Neuron (in vitro differentiated cells): Measurements from ENCODE around the gene FAM3A.

Source experiments
- H2AFZ ChIP-seq: one replicate; pipeline ENCODE4 v1.6.1; 2013; ENCODE audit warnings: low read depth, mild to moderate bottlenecking, inconsistent platforms, low read length, moderate library complexity
- H3K27me3 ChIP-seq: one replicate; pipeline ENCODE4 v1.6.1; 2013; ENCODE audit warnings: low read length; ENCODE audit not compliant: insufficient read depth
- H3K36me3 ChIP-seq: one replicate; pipeline ENCODE4 v1.6.1; 2013; ENCODE audit warnings: low read length; ENCODE audit not compliant: insufficient read depth
- H3K4me1 ChIP-seq: one replicate; pipeline ENCODE4 v1.6.1; 2013; ENCODE audit warnings: low read length; ENCODE audit not compliant: insufficient read depth
- H3K4me3 ChIP-seq: 2 replicates; pipeline ENCODE4 v1.5.1; 2013; ENCODE audit warnings: mild to moderate bottlenecking, low read length, moderate library complexity
- H3K9me3 ChIP-seq: one replicate; pipeline ENCODE4 v1.6.1; 2013; ENCODE audit warnings: low read length

Gene FAM3A

DNA sequence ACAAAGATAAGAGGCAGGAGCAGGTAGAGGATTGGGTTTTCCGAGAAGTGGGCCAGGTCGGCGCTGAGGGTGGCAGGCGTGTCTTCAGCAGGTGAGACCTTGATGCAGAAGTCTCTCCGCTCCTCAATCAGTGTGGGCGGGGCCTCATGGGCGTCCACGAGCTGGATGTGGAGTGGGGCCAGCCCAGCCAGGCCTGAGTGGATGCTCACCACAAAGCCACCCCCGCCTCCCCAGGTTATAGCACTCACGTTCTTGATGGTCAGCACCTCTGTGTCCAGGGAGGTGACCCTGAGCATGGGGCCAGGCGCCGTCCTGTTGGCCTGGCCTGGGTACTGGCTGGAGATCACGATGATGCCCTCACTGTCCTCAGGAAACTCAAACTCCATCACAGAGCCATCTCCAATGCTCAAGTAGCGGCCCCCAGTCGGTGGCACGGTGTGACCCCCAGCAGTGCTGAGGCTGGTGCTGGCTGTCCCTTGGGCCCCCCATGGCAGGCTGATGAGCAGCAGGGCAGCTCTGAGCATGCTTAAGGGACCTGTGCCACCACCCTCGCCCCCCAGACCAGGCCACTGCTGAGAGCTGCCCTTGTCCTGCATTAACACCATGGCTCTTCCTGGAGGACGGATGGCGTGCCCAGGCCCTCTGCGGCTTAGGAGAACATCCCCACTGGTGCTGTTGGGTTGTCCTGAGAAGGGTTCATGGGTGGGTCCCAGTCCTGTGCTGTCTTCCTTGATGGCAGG, 27.5 kb downstream of the FAM3A start:
- no peak overlapping the region for H2AFZ ChIP-seq
- no peak overlapping the region for H3K4me3 ChIP-seq
- H3K36me3 ChIP-seq, result no peaks in the 10 kb centered on the region
- peaks cover 2% of the 10 kb centered on the region for H3K27me3 ChIP-seq
- no peaks in the 10 kb centered on the region for H3K9me3 ChIP-seq
- peaks cover 5% of the 10 kb centered on the region for H3K4me1 ChIP-seq

DNA sequence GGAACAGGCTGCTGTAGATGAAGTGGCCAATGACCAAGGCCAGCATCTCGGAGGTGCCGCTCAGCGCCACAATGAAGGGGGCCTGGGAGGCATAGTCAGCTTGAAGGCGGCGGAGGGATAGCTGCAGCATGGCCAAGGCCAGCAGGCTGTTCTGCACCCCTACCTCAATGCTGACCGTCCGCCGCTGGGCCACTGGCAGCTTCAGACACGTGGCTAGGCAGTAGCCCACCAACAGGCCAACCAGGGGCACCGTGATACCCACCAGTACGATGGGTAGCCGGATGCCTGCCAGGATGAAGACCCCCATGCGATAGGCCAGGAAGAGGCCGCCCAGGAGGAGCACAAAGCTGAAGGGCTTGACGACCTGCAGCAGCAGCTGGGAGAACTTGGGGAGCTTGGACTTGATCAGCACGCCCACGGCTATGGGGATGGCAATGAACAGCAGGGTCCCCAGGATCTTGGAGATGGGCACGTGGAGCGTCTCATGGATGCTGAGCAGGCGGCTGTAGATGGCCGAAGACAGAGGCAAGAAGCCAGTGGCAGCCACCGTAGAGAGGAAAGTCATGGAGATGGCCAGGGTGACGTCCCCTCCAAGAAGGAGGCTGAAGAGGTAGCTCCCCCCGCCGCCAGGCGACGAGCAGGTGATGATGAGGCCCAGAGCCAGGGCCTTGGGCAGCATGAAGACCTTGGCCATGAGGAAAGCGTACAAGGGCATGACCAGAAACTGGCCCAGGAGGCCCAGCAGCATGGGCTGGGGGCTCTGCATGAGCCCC, 28.3 kb downstream of the FAM3A start:
- Histone ChIP-seq H3K27me3 (no peaks in the 10 kb centered on the region), H2AFZ (no peak overlapping the region), H3K9me3 (no peaks in the 10 kb centered on the region), H3K4me1 (peaks cover 5% of the 10 kb centered on the region), H3K36me3 (no peaks in the 10 kb centered on the region), H3K4me3 (no peak overlapping the region)

DNA sequence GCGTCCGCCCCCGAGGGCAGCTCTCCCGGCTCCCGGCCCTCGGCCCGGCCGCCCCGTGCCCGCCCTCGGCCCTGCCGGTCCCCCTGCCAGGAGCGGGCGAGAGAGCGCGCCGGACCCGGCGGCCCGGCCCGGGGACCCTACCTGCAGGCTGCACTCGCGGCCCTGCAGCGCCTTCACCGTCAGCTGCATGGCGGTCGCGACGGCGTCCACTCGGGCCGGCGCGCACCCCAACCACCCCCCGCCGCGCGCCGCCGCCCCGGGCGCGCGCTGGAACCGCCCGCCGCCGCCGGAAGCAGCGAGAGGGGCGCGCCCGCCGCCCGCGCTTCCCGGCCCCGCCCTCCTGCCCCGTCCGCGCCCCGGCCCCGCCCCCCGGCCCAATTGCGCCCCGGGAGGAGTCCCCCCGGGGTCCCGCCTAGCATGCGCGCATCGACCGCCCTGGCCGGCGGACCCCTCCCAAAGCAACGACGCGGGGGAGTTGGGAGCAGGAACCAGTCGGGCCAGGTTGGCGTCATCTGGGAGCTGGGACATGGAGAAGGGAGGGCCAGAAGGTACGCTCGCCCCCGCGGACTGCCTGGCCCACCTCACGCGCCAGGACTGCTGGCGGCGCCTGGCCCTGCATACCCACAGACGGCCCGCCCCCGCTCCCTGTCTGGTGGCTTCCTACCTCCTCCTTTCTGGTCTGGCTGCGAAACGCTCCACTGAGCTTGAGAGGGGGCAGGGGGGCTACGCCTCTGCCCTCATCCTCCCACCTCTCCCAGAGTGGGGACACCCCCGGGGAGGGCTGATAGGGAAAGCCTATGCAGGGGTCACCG, 29.4 kb downstream of the FAM3A start, which contains the start of gene UBL4A:
TSS of gene UBL4A (minus strand) at position 220 of the 812 bp plus-strand sequence. CDS start at position 189, 31 bp downstream.
- H3K36me3 ChIP-seq, result no peaks in the 10 kb centered on the region
- no peaks in the 10 kb centered on the region for H3K27me3 ChIP-seq
- H3K4me3 ChIP-seq, result no peak within 1 kb of the TSS
- no peaks in the 10 kb centered on the region for H3K9me3 ChIP-seq
- H2AFZ ChIP-seq, result no peak within 1 kb of the TSS
- H3K4me1 ChIP-seq, result peaks cover 5% of the 10 kb centered on the region

DNA sequence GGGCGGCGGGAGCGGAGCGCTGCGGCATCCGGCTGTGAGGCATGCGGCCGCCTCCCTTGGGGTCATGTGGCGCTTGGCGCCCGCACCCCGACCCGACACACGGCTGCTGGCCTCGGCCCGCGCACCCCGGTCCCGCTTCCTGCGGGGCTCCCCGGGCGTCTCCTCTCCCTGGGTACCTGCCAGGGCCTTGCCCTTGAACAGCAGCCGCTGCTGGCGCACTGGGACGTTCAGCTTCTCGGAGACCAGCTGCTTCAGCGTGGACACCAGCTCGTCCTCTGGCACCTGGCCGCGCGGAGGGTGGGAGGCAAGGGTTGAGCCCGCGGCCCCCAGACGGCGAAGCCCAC, 30.0 kb downstream of the FAM3A start:
- H3K36me3 ChIP-seq, result no peaks in the 10 kb centered on the region
- H3K4me1 ChIP-seq, result peaks cover 5% of the 10 kb centered on the region
- no peak overlapping the region for H3K4me3 ChIP-seq
- no peak overlapping the region for H2AFZ ChIP-seq
- H3K27me3 ChIP-seq, result no peaks in the 10 kb centered on the region
- no peaks in the 10 kb centered on the region for H3K9me3 ChIP-seq

DNA sequence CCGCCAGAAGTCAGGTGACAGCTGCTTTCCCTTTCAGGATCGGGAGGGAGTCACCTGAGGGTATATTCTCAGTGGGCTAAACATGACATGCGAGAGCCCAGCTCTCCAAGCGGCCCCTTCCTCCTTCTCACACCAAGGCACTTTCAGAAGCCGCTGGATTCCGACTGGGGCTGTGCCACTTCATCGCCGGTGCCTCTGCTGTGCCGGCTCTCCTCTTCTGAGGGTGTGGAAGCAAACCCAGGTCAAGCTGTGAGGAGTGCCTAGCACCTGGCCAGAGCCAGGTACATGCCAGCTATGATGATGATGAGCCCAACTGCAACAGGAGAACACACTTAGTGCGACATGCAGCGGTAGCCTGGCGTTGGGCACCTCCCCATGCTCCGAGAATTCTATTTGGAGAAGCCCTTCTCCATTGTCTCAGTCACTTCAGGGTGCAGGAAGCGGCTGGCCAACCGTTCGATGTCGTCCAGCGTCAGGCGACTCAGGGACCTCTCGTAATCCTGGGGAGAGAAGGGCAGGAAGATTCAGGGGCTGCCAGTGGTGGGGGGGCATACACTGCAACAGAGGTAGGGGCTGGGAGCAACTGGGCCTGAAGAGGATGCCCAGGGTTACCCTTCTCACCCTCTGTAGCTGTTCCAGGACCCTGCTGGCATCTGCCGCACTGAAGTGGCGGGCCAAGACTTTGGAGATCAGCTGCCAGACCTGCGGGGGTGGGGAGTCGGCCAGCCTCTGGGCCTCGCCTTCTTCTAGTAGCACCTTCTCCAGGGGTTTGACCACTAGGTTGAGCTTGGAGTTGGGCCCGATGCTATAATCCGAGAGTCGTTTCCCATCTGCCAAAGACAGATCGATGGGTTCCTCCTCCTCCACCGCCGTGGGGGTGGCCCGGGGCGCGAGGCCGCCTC, 30.6 kb downstream of the FAM3A start:
- Histone ChIP-seq H3K36me3 (no peaks in the 10 kb centered on the region), H2AFZ (no peak overlapping the region), H3K4me1 (peaks cover 5% of the 10 kb centered on the region), H3K9me3 (no peaks in the 10 kb centered on the region), H3K27me3 (no peaks in the 10 kb centered on the region), H3K4me3 (no peak overlapping the region)

DNA sequence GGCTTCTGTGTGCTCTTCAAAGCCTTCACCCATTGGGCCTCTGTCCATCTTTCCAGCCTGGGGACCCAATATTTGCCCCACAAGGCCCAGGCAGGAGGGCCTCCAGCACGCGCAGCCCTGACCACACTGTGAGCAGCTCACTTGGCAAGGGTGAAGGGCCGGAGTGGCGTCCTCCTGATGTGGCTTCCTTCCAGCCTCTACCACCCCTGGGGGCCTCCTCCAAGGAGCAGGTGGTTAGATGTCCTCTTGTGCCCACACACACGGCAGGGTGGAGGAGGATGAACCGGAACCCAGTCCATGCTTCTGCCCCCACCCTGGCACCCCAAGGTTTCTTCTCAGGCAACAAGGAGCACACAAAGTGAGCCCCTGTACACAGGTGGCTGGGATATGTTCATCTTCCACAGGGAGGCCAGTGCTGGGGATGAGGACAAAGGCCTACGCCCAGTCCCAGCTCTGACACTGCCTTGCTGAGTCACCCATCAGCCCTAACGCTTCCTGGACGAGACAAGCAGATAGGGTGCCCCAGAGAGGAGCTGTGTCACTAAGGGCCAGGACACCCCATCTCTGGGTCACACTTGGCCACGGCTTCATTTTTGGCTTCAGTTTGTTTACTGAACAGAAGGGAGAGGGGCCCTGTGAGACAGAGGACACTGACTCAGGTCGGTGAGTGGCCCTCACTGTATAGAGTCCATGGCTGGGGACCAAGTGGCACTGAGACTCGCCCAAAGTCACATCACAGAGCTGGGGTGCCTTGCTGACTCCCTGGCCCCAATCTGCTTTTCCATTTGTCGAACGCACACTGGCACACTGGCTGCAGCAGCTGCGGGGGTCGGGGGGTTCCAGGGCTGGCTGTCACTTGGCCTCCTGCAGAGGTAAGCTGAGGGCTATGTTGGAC, 31.5 kb downstream of the FAM3A start:
- no peaks in the 10 kb centered on the region for H3K27me3 ChIP-seq
- H2AFZ ChIP-seq, result no peak overlapping the region
- no peaks in the 10 kb centered on the region for H3K36me3 ChIP-seq
- H3K4me1 ChIP-seq, result peaks cover 2% of the 10 kb centered on the region
- no peaks in the 10 kb centered on the region for H3K9me3 ChIP-seq
- H3K4me3 ChIP-seq, result no peak overlapping the region

DNA sequence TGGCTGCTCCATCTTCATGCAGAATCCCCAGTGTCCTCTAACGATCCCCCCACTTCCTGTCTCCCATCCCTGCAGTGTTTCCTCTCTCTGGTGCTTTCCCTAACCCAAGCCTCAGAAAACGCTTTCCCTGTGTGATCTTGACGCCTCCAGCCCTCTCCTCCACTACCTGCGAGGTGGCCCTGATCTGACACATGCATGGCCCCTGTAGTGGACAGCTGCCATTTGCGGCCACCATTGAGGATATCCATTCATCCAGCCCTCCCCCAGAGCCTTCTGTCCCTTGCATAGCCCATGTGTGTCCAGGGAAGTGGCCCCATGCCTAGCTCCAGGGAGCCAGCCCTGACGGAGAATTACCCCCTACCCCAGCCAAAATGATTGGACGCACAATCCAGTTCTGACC, 32.7 kb downstream of the FAM3A start:
- no peaks in the 10 kb centered on the region for H3K4me1 ChIP-seq

DNA sequence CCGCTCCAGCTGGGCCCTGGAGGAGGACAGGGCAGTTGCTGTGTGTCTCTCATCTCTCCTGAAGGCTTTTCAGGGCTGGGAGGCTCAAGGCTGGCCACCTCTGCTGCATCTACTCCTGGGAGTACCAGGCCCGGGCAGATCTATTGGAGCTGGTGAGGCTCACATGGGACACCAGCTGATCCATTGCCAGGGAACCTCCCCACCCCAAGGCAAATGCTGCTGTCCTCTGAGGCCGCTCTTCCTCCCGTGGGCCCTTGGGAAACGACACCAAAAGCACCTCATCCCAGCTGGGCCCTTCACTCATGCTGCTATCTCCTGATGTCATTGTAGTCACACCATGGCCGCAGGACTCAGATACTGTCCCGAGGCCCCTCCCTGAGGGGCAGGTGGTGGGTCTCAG, 33.2 kb downstream of the FAM3A start:
- Histone ChIP-seq H3K4me3 (no peak overlapping the region), H3K9me3 (no peaks in the 10 kb centered on the region), H2AFZ (no peak overlapping the region), H3K27me3 (no peaks in the 10 kb centered on the region), H3K36me3 (no peaks in the 10 kb centered on the region), H3K4me1 (peaks cover 5% of the 10 kb centered on the region)

More for the DNA sequence above, 32.7 kb downstream of the FAM3A start:
- Histone ChIP-seq H3K9me3 (no peaks in the 10 kb centered on the region), H3K27me3 (no peaks in the 10 kb centered on the region), H3K36me3 (no peaks in the 10 kb centered on the region), H2AFZ (no peak overlapping the region), H3K4me3 (no peak overlapping the region)

DNA sequence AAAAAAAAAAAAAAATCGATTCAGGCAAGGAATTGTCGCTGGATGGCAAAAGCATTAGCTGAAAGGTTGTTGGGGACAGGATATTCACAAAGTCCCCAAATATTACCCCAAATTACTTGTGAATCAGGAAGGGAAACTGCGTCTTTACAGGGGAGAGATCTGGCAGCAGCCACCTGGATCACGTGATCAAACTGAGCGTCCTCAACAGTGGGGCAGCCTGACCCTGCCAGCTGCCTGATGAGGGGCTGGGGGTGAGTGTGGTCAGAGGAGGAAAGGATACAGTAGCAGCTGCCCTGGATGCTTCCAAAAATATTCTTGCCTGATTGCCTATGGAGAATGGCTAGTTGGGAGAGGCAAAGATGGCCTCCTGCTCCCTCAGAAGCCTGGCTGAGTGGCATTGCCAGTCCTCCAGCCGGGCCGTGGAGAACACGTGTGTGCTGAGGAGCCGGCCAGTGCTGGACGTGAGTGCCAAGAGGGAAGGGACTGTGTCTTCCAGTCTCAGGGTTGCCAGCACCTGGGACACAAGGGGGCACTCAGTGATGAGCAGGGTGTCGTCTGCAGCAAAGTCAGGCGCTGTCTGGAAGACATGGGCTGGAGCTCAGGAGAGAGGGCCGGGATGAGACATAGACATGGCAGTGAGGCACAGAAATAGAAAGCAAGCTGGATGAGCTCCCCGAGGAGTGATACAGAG, 34.0 kb downstream of the FAM3A start:
- no peaks in the 10 kb centered on the region for H3K36me3 ChIP-seq
- no peaks in the 10 kb centered on the region for H3K27me3 ChIP-seq
- no peak overlapping the region for H3K4me3 ChIP-seq
- no peaks in the 10 kb centered on the region for H3K9me3 ChIP-seq
- peaks cover 6% of the 10 kb centered on the region for H3K4me1 ChIP-seq
- no peak overlapping the region for H2AFZ ChIP-seq

DNA sequence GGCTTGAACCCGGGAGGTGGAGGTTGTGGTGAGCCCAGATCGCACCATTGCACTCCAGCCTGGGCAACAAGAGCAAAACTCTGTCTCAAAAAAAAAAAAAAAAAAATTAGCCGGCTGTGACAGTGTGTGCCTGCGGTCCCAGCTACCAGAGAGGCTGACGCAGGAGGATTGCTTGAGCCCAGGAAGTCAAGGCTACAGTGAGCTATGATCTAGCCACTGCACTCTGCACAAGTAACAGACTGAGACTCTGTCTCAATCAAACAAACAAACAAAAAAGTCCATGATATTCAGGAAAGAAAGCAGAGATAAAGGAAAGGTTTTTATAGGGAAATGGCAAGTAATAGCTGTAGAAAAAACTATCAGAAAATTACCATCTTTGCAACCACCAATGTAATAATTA, 34.8 kb downstream of the FAM3A start:
- Histone ChIP-seq H3K36me3 (no peaks in the 10 kb centered on the region), H2AFZ (no peak overlapping the region), H3K27me3 (no peaks in the 10 kb centered on the region), H3K4me3 (no peak overlapping the region), H3K9me3 (no peaks in the 10 kb centered on the region), H3K4me1 (peaks cover 6% of the 10 kb centered on the region)
